Measurements from ENCODE around the gene ZCCHC7. TPM values are rescaled to one million over a fixed set of nuclear protein-coding genes. Genes with fewer than 3 reads are reported as not detected.

ZCCHC7 gene
- polyA plus RNA-seq, 1 donor from 2014 or later = 10.9 TPM

DNA sequence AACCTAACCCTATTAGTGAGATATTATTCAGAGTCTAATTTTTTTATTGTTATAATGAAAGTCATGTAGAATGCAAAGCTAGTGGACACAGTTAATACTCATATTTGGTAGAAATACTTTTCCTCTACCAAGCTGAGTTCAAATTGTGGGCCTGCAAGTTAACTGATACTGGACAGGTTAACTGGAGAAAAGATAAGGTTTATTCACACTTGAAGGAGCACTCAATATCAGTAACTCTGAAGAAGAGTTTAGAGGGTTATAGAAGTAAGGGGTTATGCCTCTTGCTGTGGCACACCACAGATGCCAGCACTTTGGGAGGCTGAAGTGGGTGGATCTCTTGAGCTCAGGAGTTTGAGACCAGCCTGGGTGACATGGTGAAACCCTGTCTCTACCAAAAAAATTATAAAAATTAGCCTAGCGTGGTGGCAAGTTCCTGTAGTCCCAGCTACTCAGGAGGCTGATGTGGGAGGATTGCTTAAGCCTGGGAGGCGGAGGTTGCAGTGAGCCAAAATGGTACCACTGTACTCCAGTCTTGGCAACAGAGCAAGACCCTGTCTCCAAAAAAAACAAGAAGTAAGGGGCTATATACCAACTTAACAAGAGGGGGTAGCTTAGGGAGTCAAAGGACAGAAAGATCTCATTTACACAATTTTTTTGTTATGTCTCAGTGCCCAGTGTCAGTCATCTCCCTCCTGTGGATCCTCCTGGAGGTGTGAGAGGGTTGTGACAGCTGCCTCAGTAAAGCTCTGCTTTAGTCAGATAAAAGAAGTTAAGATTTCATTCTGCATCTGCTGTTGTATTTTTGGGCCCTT, 180.9 kb downstream of the ZCCHC7 start:
- H4K20me1 ChIP-seq (ENCODE audit: insufficient read depth) = no peaks in the 10 kb centered on the region
- H3K27me3 ChIP-seq (ENCODE audit: insufficient read depth, low read depth, low read length) = no peaks in the 10 kb centered on the region
- no peaks in the 10 kb centered on the region for H3K9me2 ChIP-seq (ENCODE audit: insufficient read depth, low read length)
- no peaks in the 10 kb centered on the region for H3K9me3 ChIP-seq (ENCODE audit: low read length)
- no peak for TF ChIP-seq EP300 (conservative IDR thresholded peaks at IDR 0.05; ENCODE audit: poor library complexity, severe bottlenecking)
- TF ChIP-seq, protein P1, sequence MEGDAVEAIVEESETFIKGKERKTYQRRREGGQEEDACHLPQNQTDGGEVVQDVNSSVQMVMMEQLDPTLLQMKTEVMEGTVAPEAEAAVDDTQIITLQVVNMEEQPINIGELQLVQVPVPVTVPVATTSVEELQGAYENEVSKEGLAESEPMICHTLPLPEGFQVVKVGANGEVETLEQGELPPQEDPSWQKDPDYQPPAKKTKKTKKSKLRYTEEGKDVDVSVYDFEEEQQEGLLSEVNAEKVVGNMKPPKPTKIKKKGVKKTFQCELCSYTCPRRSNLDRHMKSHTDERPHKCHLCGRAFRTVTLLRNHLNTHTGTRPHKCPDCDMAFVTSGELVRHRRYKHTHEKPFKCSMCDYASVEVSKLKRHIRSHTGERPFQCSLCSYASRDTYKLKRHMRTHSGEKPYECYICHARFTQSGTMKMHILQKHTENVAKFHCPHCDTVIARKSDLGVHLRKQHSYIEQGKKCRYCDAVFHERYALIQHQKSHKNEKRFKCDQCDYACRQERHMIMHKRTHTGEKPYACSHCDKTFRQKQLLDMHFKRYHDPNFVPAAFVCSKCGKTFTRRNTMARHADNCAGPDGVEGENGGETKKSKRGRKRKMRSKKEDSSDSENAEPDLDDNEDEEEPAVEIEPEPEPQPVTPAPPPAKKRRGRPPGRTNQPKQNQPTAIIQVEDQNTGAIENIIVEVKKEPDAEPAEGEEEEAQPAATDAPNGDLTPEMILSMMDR (IDR thresholded peaks at IDR 0.05; ENCODE audit: poor library complexity, severe bottlenecking) = no peak
- no peak for TF ChIP-seq TAF1 (IDR thresholded peaks at IDR 0.05; ENCODE audit: low read depth)
- TF ChIP-seq EZH2 (IDR thresholded peaks at IDR 0.05; ENCODE audit: borderline replicate concordance, insufficient read depth, low read length, poor library complexity, severe bottlenecking) = no peak
- TF ChIP-seq RAD21 (conservative IDR thresholded peaks at IDR 0.05) = no peak
- no peak for TF ChIP-seq POLR2AphosphoS5 (IDR thresholded peaks at IDR 0.05)
- no peak for TF ChIP-seq SMC3 (conservative IDR thresholded peaks at IDR 0.05; ENCODE audit: poor library complexity)
- TF ChIP-seq, protein P2, sequence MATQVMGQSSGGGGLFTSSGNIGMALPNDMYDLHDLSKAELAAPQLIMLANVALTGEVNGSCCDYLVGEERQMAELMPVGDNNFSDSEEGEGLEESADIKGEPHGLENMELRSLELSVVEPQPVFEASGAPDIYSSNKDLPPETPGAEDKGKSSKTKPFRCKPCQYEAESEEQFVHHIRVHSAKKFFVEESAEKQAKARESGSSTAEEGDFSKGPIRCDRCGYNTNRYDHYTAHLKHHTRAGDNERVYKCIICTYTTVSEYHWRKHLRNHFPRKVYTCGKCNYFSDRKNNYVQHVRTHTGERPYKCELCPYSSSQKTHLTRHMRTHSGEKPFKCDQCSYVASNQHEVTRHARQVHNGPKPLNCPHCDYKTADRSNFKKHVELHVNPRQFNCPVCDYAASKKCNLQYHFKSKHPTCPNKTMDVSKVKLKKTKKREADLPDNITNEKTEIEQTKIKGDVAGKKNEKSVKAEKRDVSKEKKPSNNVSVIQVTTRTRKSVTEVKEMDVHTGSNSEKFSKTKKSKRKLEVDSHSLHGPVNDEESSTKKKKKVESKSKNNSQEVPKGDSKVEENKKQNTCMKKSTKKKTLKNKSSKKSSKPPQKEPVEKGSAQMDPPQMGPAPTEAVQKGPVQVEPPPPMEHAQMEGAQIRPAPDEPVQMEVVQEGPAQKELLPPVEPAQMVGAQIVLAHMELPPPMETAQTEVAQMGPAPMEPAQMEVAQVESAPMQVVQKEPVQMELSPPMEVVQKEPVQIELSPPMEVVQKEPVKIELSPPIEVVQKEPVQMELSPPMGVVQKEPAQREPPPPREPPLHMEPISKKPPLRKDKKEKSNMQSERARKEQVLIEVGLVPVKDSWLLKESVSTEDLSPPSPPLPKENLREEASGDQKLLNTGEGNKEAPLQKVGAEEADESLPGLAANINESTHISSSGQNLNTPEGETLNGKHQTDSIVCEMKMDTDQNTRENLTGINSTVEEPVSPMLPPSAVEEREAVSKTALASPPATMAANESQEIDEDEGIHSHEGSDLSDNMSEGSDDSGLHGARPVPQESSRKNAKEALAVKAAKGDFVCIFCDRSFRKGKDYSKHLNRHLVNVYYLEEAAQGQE (IDR thresholded peaks at IDR 0.05; ENCODE audit: borderline replicate concordance) = no peak
- no peak for TF ChIP-seq MXI1 (conservative IDR thresholded peaks at IDR 0.05; ENCODE audit: poor library complexity, severe bottlenecking)
- H3K27ac ChIP-seq (ENCODE audit: low read length) = no peak overlapping the region
- no peaks in the 10 kb centered on the region for H3K79me2 ChIP-seq (replicated peaks; ENCODE audit: insufficient read depth, low read length)
- no peak overlapping the region for H3K9ac ChIP-seq (ENCODE audit: low read length)
- no peaks in the 10 kb centered on the region for H3F3A ChIP-seq (ENCODE audit: insufficient read depth, low read length, poor library complexity, severe bottlenecking)
- no peaks in the 10 kb centered on the region for H3K36me3 ChIP-seq (ENCODE audit: insufficient read depth, low read length)
- H3K4me2 ChIP-seq (ENCODE audit: low read length) = no peak overlapping the region
- no peak overlapping the region for H3K4me3 ChIP-seq (ENCODE audit: low read length)
- no peak overlapping the region for H2AFZ ChIP-seq (ENCODE audit: low read depth, low read length)

DNA sequence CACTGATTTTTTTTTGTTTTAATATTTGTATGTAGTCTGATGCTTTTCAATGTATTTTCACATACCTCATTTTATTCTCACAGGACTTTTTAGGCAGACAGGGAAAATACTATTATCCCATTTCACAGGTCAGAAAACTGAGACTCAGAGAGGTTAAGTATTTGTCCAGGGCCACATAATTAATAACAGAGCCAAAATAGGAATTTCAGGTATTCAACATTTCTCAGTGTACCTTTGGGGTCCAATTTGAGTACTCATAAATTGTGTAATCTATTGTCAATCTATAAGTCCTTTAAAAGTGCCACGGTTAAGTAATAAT, 181.4 kb downstream of the ZCCHC7 start:
- H2AFZ ChIP-seq (ENCODE audit: low read depth, low read length) = no peak overlapping the region
- H3F3A ChIP-seq (ENCODE audit: insufficient read depth, low read length, poor library complexity, severe bottlenecking) = no peaks in the 10 kb centered on the region
- H3K36me3 ChIP-seq (ENCODE audit: insufficient read depth, low read length) = no peaks in the 10 kb centered on the region
- no peaks in the 10 kb centered on the region for H3K79me2 ChIP-seq (replicated peaks; ENCODE audit: insufficient read depth, low read length)
- H3K27ac ChIP-seq (ENCODE audit: low read length) = no peak overlapping the region
- no peaks in the 10 kb centered on the region for H3K9me3 ChIP-seq (ENCODE audit: low read length)
- no peak overlapping the region for H3K4me2 ChIP-seq (ENCODE audit: low read length)
- H3K9ac ChIP-seq (ENCODE audit: low read length) = no peak overlapping the region
- TF ChIP-seq, protein P2 (IDR thresholded peaks at IDR 0.05; ENCODE audit: borderline replicate concordance) = no peak
- TF ChIP-seq SMC3 (conservative IDR thresholded peaks at IDR 0.05; ENCODE audit: poor library complexity) (no peak), POLR2AphosphoS5 (IDR thresholded peaks at IDR 0.05) (no peak), EP300 (conservative IDR thresholded peaks at IDR 0.05; ENCODE audit: poor library complexity, severe bottlenecking) (no peak), EZH2 (IDR thresholded peaks at IDR 0.05; ENCODE audit: borderline replicate concordance, insufficient read depth, low read length, poor library complexity, severe bottlenecking) (no peak), MXI1 (conservative IDR thresholded peaks at IDR 0.05; ENCODE audit: poor library complexity, severe bottlenecking) (no peak), TAF1 (IDR thresholded peaks at IDR 0.05; ENCODE audit: low read depth) (no peak), RAD21 (conservative IDR thresholded peaks at IDR 0.05) (no peak)
- TF ChIP-seq, protein P1 (IDR thresholded peaks at IDR 0.05; ENCODE audit: poor library complexity, severe bottlenecking) = no peak
- H3K9me2 ChIP-seq (ENCODE audit: insufficient read depth, low read length) = no peaks in the 10 kb centered on the region
- H3K27me3 ChIP-seq (ENCODE audit: insufficient read depth, low read depth, low read length) = no peaks in the 10 kb centered on the region
- no peak overlapping the region for H3K4me3 ChIP-seq (ENCODE audit: low read length)
- H4K20me1 ChIP-seq (ENCODE audit: insufficient read depth) = no peaks in the 10 kb centered on the region

All from neural cell (in vitro differentiated cells).